Rectal smooth muscle tissue (tissue), 1 donor: ENCODE results near the gene THRSP.
"Not testable (repeated sequence)": the region's sequence is repeated elsewhere in the genome, so short reads cannot be mapped to it uniquely, and the experiment has no call there.

Source experiments
- H3K27ac ChIP-seq: one replicate; pipeline ENCODE4 v1.7.0; 2013; ENCODE audit warnings: low read depth, low read length, inconsistent platforms
- H3K27me3 ChIP-seq: one replicate; pipeline ENCODE4 v1.7.0; 2013; ENCODE audit warnings: low read length; ENCODE audit not compliant: control insufficient read depth, insufficient read depth
- H3K36me3 ChIP-seq: one replicate; pipeline ENCODE4 v1.7.0; 2013; ENCODE audit warnings: low read length; ENCODE audit not compliant: control insufficient read depth, insufficient read depth
- H3K4me1 ChIP-seq: one replicate; pipeline ENCODE4 v1.7.0; 2013; ENCODE audit warnings: low read length; ENCODE audit not compliant: control insufficient read depth, insufficient read depth
- H3K4me3 ChIP-seq: one replicate; pipeline ENCODE4 v1.7.0; 2013; ENCODE audit warnings: low read length
- H3K9ac ChIP-seq: one replicate; pipeline ENCODE4 v1.7.0; 2013; ENCODE audit warnings: low read length

The THRSP gene, protein sequence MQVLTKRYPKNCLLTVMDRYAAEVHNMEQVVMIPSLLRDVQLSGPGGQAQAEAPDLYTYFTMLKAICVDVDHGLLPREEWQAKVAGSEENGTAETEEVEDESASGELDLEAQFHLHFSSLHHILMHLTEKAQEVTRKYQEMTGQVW

DNA sequence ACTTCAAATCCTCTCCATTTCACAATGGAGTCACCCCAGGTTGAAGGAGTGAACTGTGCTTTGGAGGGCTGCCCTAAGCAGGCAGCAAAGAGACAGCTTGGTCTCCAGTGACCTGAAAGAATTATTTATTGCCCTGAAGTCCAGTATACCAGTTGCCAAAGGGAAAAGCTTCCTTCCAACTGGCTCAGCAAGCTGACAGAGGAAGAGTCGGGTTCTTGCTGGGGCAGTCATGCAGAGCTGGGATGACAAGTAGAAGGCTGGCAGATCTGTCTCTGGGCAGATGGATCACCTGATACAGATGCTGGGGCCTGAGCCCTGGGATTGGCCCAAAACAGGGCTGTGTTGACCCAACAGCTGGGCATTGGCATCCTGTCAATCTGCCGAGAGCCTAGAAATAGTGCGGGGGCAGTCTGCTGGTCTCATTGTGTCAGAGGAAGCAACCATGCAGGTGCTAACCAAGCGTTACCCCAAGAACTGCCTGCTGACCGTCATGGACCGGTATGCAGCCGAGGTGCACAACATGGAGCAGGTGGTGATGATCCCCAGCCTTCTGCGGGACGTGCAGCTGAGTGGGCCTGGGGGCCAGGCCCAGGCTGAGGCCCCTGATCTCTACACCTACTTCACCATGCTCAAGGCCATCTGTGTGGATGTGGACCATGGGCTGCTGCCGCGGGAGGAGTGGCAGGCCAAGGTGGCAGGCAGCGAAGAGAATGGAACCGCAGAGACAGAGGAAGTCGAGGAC, at the start of gene THRSP:
Gene THRSP (plus strand): TSS at position 422 of the 742 bp plus-strand sequence. CDS start 21 bp downstream, at position 443.
- no peaks in the 10 kb centered on the region for H3K27me3 ChIP-seq
- no peak within 1 kb of the TSS for H3K4me3 ChIP-seq
- H3K4me1 ChIP-seq, result no peaks in the 10 kb centered on the region
- no peak within 1 kb of the TSS for H3K27ac ChIP-seq
- H3K36me3 ChIP-seq, result no peaks in the 10 kb centered on the region
- no peak within 1 kb of the TSS for H3K9ac ChIP-seq

DNA sequence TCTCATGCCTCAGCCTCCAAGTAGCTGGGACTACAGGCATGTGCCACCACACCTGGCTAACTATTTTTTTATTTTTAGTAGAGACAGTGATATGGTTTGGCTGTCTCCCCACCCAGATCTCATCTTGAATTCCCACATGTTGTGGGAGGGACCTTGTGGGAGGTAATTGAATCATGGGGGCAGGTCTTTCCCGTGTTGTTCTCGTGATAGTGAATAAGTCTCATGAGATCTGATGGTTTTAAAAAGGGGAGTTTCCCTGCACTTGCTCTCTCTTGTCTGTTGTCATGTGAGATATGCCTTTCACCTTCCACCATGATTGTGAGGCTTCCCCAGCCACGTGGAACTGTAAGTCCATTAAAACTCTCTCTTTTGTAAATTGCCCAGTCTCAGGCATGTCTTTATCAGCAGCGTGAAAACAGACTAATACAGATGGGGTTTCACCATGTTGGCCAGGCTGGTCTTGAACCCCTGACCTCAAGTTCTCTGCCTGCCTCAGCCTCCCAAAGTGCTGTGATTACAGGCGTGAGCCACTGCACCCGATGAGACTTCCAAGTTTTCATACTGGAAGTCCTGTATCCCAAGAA, 48.6 kb upstream of the THRSP start:
- H3K27me3 ChIP-seq, H3K4me1 ChIP-seq, H3K4me3 ChIP-seq, H3K27ac ChIP-seq, H3K36me3 ChIP-seq, H3K9ac ChIP-seq: not testable (repeated sequence)

DNA sequence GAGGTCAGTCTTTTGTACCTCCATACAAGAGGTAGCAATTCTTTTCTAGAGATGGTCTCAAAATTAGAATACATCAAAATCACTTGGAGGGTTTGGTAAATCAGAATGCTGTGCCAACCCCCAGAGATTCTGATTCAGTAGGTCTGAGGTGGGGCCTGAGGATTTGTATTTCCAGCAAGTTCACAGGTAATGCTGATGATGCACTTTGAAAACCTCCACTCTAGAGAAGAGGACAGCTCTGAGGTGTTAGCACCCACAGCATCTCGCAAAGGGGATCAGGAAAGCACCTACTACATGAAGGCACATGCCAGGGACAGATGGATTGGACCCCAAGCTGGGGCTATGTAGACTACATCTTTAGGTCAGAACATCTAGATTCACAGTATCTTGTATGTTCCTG, 47.8 kb upstream of the THRSP start:
- Histone ChIP-seq H3K27me3 (no peaks in the 10 kb centered on the region), H3K36me3 (peaks cover 3% of the 10 kb centered on the region), H3K4me1 (no peaks in the 10 kb centered on the region), H3K9ac (no peak overlapping the region), H3K27ac (no peak overlapping the region), H3K4me3 (no peak overlapping the region)

DNA sequence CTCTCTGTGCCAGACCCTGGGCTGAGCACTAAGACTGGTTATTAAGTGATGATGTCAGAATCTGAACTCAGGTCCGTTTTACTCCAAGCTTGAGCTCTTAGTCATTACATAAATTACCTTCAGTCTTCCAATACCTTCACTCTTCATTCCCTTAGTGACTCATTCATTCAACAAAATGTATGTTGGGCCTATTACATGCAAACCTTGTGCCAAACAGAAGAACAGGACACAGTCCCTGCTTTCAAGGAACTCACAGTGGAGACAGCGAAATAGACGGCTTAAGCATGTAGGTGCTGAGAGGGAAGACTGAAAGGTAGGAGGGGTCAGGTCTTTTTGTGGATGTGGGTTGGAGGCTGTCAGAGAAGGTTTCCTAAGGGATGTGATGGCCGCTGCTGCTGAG, 43.9 kb upstream of the THRSP start:
- peaks cover 2% of the 10 kb centered on the region for H3K27me3 ChIP-seq

DNA sequence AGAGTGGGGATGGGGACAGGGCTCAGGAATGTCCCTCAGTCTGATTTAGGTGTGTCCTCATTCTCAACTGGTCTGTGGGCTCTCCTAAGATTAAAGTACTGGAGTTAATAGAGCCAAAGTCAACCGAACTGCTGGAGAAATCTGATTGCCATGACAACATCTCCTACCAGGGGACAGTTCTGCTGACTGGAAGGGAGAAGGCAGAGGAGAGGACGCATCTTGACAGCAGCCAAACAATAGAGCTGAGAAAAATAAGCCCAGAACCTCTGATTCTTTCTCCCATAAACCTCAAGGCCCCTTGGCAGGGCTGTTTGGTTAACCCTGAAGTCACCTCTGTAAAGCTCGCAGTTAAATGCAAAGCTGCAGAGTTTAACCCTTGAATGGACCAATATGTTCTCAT, 43.4 kb upstream of the THRSP start:
- H3K27me3 ChIP-seq, result peaks cover 2% of the 10 kb centered on the region
- no peak overlapping the region for H3K9ac ChIP-seq
- H3K36me3 ChIP-seq, result peaks cover 3% of the 10 kb centered on the region
- no peaks in the 10 kb centered on the region for H3K4me1 ChIP-seq
- H3K4me3 ChIP-seq, result no peak overlapping the region
- H3K27ac ChIP-seq, result no peak overlapping the region

More for the DNA sequence above, 43.9 kb upstream of the THRSP start:
- H3K27ac ChIP-seq, result no peak overlapping the region
- no peaks in the 10 kb centered on the region for H3K4me1 ChIP-seq
- H3K9ac ChIP-seq, result no peak overlapping the region
- H3K4me3 ChIP-seq, result no peak overlapping the region
- peaks cover 3% of the 10 kb centered on the region for H3K36me3 ChIP-seq

DNA sequence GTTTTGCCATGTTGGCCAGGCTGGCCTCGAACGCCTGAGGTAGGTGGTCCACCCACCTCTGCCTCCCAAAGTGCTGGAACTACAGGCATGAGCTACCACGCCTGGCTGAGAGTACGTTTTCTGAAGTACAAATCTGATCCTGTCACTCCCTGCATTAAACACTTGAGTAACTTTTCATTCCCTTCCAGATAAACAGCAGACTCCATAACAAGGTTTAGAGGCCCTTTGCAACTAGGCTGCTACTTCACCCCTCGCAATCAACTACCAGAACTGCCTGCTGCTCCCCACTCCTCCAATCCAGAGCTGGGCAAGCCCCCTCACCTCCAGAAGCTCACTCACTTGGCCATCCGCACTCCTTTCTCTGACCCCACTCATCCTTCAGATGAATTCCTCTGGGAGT, 42.0 kb upstream of the THRSP start:
- Histone ChIP-seq H3K27me3 (peaks cover 2% of the 10 kb centered on the region), H3K27ac (no peak overlapping the region), H3K4me1 (no peaks in the 10 kb centered on the region), H3K36me3 (no peaks in the 10 kb centered on the region), H3K9ac (no peak overlapping the region), H3K4me3 (no peak overlapping the region)

DNA sequence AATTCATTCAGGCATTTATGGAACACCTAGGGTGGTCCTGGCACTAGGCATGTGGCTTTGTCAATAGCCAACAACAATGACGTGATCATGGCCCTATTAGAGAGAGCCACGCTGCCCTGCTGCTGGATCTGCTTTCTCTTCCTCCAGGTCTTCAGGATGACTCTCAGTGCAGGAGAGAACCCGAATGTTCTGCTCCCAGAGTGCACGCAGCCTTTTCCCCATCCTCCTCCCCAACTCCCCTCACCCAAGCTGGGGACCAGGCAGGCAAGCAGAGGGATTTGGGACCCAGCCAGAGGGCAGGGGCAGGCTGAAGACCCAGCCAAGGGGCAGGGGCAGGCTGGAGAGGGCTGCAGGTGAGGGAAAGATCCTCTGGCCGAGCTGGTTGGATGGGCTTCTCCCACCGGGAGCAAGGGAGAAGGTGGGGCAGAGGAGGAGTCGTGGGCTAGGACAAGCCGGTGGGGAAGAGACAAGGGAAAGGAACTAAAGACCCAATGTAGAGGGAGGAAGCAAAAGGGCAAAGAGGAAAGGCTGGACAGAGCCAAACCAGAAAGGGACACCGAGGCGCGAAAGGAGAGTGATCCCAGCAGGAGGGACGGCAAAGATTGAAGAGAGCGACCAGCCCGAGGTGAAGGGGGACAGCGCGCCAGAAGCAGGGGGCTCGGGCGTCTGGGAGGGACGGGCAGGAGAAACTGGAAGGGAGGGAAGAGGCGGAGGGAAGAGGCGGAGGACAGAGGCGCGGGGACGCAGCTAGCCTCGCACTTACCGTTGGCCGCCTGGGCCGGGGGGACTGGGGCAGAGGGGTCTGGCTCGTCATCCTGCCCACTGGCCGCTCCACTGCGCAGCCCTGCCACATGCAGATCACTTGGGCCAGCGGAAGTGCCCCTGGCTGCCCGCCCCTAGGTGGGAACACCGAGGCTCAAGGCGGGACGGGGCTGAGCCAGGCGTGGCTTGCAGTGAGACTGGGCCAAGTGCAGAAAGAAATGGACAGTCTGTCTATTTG, 41.0 kb upstream of the THRSP start, which contains the start of gene KCTD14:
Gene KCTD14 (minus strand): TSS at position 880 of the 1,000 bp plus-strand sequence. CDS start 27 bp downstream, at position 853.
- Histone ChIP-seq H3K4me3 (peak within 1 kb of the TSS; percentile 74), H3K27ac (peak within 1 kb of the TSS; percentile 69), H3K9ac (peak within 1 kb of the TSS; percentile 41), H3K36me3 (no peaks in the 10 kb centered on the region), H3K4me1 (no peaks in the 10 kb centered on the region), H3K27me3 (peaks cover 2% of the 10 kb centered on the region)

DNA sequence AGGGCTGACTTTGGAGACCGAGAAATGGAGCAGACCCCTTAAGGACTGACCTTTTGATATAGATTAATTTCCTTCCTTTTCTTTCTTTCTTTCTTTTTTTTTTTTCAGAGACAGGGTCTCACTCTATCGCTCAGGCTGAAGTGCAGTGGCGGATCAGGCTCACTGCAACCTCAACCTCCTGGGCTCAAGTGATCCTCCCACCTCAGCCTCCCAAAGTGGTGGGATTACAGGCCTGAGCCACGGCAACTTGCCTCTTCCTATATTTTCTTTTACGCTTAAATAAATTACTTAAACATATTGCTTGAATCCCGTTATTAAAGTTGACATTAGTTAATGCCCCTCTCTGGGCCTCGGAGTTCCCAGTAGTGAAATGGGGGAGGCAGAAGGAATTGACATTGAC, 40.2 kb upstream of the THRSP start:
- no peak overlapping the region for H3K9ac ChIP-seq
- peaks cover 2% of the 10 kb centered on the region for H3K27me3 ChIP-seq
- H3K4me3 ChIP-seq, result peak overlapping the region; percentile 74
- no peaks in the 10 kb centered on the region for H3K36me3 ChIP-seq
- no peaks in the 10 kb centered on the region for H3K4me1 ChIP-seq
- H3K27ac ChIP-seq, result no peak overlapping the region

DNA sequence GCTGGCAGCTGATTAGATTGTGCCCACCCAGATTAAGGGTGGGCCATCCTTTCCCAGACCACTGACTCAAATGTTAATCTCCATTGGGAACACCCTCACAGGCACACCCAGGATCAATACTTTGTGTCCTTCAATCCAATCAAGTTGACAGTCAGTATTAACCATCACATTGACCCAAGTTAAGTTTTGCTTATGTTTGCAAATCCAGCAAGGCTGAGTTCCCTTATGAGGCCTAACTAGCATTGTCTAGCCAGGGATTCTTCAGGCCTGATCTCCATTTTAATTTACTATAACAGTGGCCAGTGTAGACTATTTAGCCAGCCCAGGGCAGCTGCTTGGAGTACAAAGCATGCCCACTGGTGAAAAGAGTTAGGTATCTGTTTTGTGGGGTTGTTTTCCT, 38.3 kb upstream of the THRSP start:
- Histone ChIP-seq H3K9ac (no peak overlapping the region), H3K27me3 (peaks cover 2% of the 10 kb centered on the region), H3K4me3 (no peak overlapping the region), H3K27ac (no peak overlapping the region), H3K4me1 (peaks cover 3% of the 10 kb centered on the region), H3K36me3 (no peaks in the 10 kb centered on the region)

DNA sequence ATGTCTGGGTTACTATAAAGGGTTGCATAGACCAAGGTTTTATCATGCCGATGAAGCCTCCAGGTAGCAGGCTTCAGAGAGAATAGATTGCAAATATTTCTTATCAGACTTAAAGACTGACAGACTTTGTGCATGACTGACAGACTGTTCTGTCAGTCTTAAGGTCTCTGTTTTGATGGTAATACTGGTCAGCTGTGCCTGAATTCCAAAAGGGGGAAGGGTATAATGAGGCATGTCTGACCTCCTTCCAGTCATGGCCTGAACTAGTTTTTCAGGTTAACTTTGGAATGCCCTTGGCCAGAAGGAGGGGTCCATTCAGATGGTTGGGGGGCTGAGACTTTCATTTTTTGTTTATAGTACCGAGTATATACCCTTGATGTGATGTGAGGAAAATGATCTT, 35.9 kb upstream of the THRSP start:
- H3K27ac ChIP-seq, result no peak overlapping the region
- no peak overlapping the region for H3K4me3 ChIP-seq
- H3K4me1 ChIP-seq, result peaks cover 6% of the 10 kb centered on the region
- H3K9ac ChIP-seq, result no peak overlapping the region
- H3K27me3 ChIP-seq, result no peaks in the 10 kb centered on the region
- no peaks in the 10 kb centered on the region for H3K36me3 ChIP-seq

DNA sequence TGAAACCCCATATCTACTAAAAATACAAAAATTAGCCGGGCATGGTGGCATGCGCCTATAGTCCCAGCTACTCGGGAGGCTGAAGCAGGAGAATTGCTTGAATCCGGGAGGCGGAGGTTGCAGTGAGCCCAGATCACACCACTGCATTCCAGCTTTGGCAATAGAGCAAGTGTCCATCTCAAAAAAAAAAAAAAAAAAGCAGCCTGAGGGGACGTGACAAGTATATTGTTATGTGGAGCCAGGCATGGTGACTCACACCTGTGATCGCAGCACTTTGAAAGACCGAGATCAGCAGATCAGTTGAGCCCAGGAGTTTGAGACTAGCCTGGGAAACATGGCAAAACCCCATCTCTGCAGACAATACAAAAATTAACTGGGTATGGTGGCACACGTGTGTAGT, 35.2 kb upstream of the THRSP start:
- not testable (repeated sequence) for H3K9ac ChIP-seq, H3K36me3 ChIP-seq, H3K4me3 ChIP-seq, H3K4me1 ChIP-seq, H3K27me3 ChIP-seq, H3K27ac ChIP-seq
